ENCODE results near the gene PCNX2.

PCNX2 gene

DNA sequence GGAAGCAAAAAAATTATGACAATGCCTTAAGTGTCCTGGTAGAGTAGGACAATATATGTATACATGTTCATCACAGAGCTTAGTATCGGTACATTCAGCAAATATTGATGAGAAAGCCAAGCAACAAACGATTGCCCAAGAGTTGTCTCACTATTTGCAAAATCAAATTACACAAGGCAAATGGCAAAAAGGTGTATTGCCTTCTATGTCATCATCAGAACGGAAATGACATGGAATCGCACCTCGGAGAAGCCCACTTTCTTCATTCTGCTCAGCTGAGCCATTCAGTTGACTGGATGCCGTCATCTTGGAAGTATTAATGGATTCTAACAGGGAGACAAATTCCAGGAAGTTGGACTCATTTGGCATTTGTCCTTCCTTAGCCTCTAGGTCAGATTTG lies 37.7 kb downstream of the PCNX2 start (continued):
- TF ChIP-seq, protein P1, sequence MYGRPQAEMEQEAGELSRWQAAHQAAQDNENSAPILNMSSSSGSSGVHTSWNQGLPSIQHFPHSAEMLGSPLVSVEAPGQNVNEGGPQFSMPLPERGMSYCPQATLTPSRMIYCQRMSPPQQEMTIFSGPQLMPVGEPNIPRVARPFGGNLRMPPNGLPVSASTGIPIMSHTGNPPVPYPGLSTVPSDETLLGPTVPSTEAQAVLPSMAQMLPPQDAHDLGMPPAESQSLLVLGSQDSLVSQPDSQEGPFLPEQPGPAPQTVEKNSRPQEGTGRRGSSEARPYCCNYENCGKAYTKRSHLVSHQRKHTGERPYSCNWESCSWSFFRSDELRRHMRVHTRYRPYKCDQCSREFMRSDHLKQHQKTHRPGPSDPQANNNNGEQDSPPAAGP (tag by site-specific recombination; IDR thresholded peaks at IDR 0.05): no peak

DNA sequence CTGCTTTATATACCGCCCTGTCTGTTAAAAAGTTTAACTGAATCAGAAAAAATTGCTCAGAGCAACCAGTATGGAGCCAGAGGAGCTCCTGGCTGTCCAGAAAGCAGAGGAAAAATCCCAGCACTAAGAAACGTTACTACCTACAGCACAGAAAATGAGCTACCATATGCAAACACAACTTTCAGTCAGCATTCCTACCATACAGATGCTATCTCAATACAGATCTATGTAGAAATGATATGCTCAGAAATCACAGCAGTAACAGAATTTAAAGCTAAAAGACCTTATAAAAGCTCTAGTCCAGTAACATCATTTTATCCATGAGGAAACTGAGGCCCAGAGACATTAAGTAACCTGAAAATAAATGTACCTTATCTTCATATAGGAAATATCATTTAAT lies 38.7 kb downstream of the PCNX2 start:
- peaks cover 22 to 46% of the 10 kb centered on the region in 2 experiments for H3K36me3 ChIP-seq (ENCODE audit: control insufficient read depth in 2 of 2, insufficient read depth in 1 of 2, low read length in 2 of 2)
- no peaks in the 10 kb centered on the region for H3K9me3 ChIP-seq (ENCODE audit: control insufficient read depth, insufficient read depth, low read depth, low read length)
- no peak overlapping the region for H3K4me3 ChIP-seq (ENCODE audit: low read depth, low read length)
- TF ChIP-seq ZBTB48 (tag by site-specific recombination; IDR thresholded peaks at IDR 0.05) (no peak), ZNF366 (tag by site-specific recombination; conservative IDR thresholded peaks at IDR 0.05) (no peak), ZXDB (tag by site-specific recombination; IDR thresholded peaks at IDR 0.05) (no peak), KLF9 (tag by site-specific recombination; IDR thresholded peaks at IDR 0.05; ENCODE audit: low read depth) (no peak)
- TF ChIP-seq, protein P2, sequence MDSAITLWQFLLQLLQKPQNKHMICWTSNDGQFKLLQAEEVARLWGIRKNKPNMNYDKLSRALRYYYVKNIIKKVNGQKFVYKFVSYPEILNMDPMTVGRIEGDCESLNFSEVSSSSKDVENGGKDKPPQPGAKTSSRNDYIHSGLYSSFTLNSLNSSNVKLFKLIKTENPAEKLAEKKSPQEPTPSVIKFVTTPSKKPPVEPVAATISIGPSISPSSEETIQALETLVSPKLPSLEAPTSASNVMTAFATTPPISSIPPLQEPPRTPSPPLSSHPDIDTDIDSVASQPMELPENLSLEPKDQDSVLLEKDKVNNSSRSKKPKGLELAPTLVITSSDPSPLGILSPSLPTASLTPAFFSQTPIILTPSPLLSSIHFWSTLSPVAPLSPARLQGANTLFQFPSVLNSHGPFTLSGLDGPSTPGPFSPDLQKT (IDR thresholded peaks at IDR 0.05; ENCODE audit: borderline replicate concordance, low read depth, low read length): no peak
- ChIA-PET POLR2A (no interaction called here), CTCF (interaction anchor here (0.9 kb wide), 1 partner anchor 9 kb away, joined by 3 read pairs; no protein-coding TSS in a partner anchor)
- H3K4me1 ChIP-seq (ENCODE audit: control insufficient read depth, insufficient read depth, low read length): peaks cover 15% of the 10 kb centered on the region
- no peak overlapping the region for H3K27ac ChIP-seq (ENCODE audit: extremely low read depth, low read depth, low read length)

DNA sequence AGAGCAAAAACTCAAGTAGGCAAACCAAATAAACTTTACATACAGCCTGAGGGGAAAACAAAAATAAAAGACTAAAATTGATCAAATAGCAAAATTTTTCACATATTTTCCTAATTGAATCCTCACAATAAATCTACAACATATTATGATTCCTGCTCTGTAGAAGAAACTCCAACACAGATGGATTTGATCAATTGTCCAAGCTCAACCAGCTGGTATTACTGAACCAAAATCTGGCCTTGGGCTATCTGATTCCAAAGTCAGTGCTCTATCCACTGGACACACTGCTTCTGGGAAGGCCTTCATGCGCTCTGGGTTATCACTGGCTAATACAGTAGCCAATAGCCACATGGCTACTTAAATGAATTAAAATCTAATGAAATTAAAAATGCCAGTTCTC lies 39.3 kb downstream of the PCNX2 start:
- TF ChIP-seq ZBTB21 (tag by site-specific recombination; IDR thresholded peaks at IDR 0.05) (no peak), ZNF132 (tag by site-specific recombination; IDR thresholded peaks at IDR 0.05; ENCODE audit: borderline replicate concordance) (no peak), EGR2 (tag by site-specific recombination; IDR thresholded peaks at IDR 0.05; ENCODE audit: low read depth) (no peak), ZNF707 (tag by site-specific recombination; IDR thresholded peaks at IDR 0.05) (no peak), ZNF121 (tag by site-specific recombination; IDR thresholded peaks at IDR 0.05) (no peak), GLIS2 (tag by site-specific recombination; IDR thresholded peaks at IDR 0.05) (no peak), ZSCAN23 (tag by site-specific recombination; IDR thresholded peaks at IDR 0.05) (no peak), ZNF623 (tag by site-specific recombination; IDR thresholded peaks at IDR 0.05) (no peak), MYNN (tag by site-specific recombination; IDR thresholded peaks at IDR 0.05; ENCODE audit: borderline replicate concordance) (no peak), HOXD13 (CRISPR knock-in tag; IDR thresholded peaks at IDR 0.05; ENCODE audit: borderline replicate concordance) (no peak), ZNF16 (tag by site-specific recombination; IDR thresholded peaks at IDR 0.05; ENCODE audit: low read depth) (no peak), ZNF19 (tag by site-specific recombination; IDR thresholded peaks at IDR 0.05; ENCODE audit: low read depth) (no peak), ZSCAN16 (tag by site-specific recombination; IDR thresholded peaks at IDR 0.05) (no peak), ZNF837 (tag by site-specific recombination; IDR thresholded peaks at IDR 0.05) (no peak), REPIN1 (tag by site-specific recombination; IDR thresholded peaks at IDR 0.05; ENCODE audit: low read depth) (no peak), ZNF24 (tag by site-specific recombination; IDR thresholded peaks at IDR 0.05) (no peak)
- TF ChIP-seq, protein P3, sequence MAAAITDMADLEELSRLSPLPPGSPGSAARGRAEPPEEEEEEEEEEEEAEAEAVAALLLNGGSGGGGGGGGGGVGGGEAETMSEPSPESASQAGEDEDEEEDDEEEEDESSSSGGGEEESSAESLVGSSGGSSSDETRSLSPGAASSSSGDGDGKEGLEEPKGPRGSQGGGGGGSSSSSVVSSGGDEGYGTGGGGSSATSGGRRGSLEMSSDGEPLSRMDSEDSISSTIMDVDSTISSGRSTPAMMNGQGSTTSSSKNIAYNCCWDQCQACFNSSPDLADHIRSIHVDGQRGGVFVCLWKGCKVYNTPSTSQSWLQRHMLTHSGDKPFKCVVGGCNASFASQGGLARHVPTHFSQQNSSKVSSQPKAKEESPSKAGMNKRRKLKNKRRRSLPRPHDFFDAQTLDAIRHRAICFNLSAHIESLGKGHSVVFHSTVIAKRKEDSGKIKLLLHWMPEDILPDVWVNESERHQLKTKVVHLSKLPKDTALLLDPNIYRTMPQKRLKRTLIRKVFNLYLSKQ (tag by site-specific recombination; IDR thresholded peaks at IDR 0.05; ENCODE audit: borderline replicate concordance): no peak
- TF ChIP-seq, protein P1 (tag by site-specific recombination; IDR thresholded peaks at IDR 0.05): no peak
- Histone ChIP-seq H3K4me1 (ENCODE audit: control insufficient read depth, insufficient read depth, low read length) (peaks cover 11% of the 10 kb centered on the region), H3K27ac (ENCODE audit: extremely low read depth, low read depth, low read length) (no peak overlapping the region), H3K9me3 (ENCODE audit: control insufficient read depth, insufficient read depth, low read depth, low read length) (no peaks in the 10 kb centered on the region), H3K36me3 (ENCODE audit: control insufficient read depth in 2 of 2, insufficient read depth in 1 of 2, low read length in 2 of 2) (peaks cover 23 to 49% of the 10 kb centered on the region in 2 experiments), H3K4me3 (ENCODE audit: low read depth, low read length) (no peak overlapping the region)
- POLR2A ChIA-PET: no interaction called here
- CTCF ChIA-PET: interaction anchor here (0.9 kb wide), 1 partner anchor 10 kb away, joined by 3 read pairs; no protein-coding TSS in a partner anchor
